ENCODE data around the gene RAB4A. TPM values are rescaled to one million over a fixed set of nuclear protein-coding genes. Genes with fewer than 3 reads are reported as not detected.

Gene RAB4A
- total and polyA plus RNA-seq, 2 of the 13 experiments (the other 11 are each of a cell fraction or from before 2014, with no cell fraction given) = 56.0 to 80.1 TPM

GRCh38 chr1:229298887-229299503 lies 28.1 kb downstream of the RAB4A start (continued):
- TF ChIP-seq ZNF704 (CRISPR knock-in tag; IDR thresholded peaks at IDR 0.05; ENCODE audit: borderline replicate concordance) (no peak), ZFAT (CRISPR knock-in tag; conservative IDR thresholded peaks at IDR 0.05) (no peak), KDM3A (CRISPR knock-in tag; IDR thresholded peaks at IDR 0.05; ENCODE audit: low read depth) (no peak), ZBTB39 (CRISPR knock-in tag; IDR thresholded peaks at IDR 0.05) (no peak), ZIK1 (CRISPR knock-in tag; IDR thresholded peaks at IDR 0.05; ENCODE audit: borderline replicate concordance, low read depth) (no peak), ZNF709 (CRISPR knock-in tag; IDR thresholded peaks at IDR 0.05) (no peak), LBX2 (CRISPR knock-in tag; IDR thresholded peaks at IDR 0.05; ENCODE audit: borderline replicate concordance) (no peak), KDM4B (CRISPR knock-in tag; IDR thresholded peaks at IDR 0.05) (no peak), PAF1 (CRISPR knock-in tag; IDR thresholded peaks at IDR 0.05) (no peak), NAIF1 (CRISPR knock-in tag; IDR thresholded peaks at IDR 0.05; ENCODE audit: borderline replicate concordance) (no peak), TBL1XR1 (IDR thresholded peaks at IDR 0.05; ENCODE audit: borderline replicate concordance, low read length, partially characterized antibody) (no peak), HDAC1 (CRISPR knock-in tag; IDR thresholded peaks at IDR 0.05) (peak; percentile 77), ZNF580 (CRISPR knock-in tag; IDR thresholded peaks at IDR 0.05; ENCODE audit: borderline replicate concordance, low read depth) (no peak), ZNF281 (CRISPR knock-in tag; IDR thresholded peaks at IDR 0.05; ENCODE audit: borderline replicate concordance) (no peak; the same call in 1 of the 2 replicates), SMAD3 (CRISPR knock-in tag; IDR thresholded peaks at IDR 0.05) (no peak), NBN (conservative IDR thresholded peaks at IDR 0.05) (no peak), ZNF280D (CRISPR knock-in tag; IDR thresholded peaks at IDR 0.05) (no peak), ZNF451 (CRISPR knock-in tag; IDR thresholded peaks at IDR 0.05) (no peak), ATF4 (CRISPR knock-in tag; IDR thresholded peaks at IDR 0.05) (no peak)

All from HepG2 (cell line).